Ishikawa (cell line): ENCODE data around the gene FBXO3.

Experiments
- CEBPB ChIP-seq: IDR thresholded peaks from 2 replicates; pipeline ENCODE4 v1.6.1; 2012
- CREB1 ChIP-seq: IDR thresholded peaks from 2 replicates; pipeline ENCODE4 v1.6.1; 2012; ENCODE audit warnings: low read depth
- EGR1 ChIP-seq: IDR thresholded peaks from 2 replicates; pipeline ENCODE4 v1.6.1; 2012
- EP300 ChIP-seq: IDR thresholded peaks from 2 replicates; pipeline ENCODE4 v1.6.1; 2012; ENCODE audit warnings: borderline replicate concordance
- FOXM1 ChIP-seq: IDR thresholded peaks from 2 replicates; pipeline ENCODE4 v1.6.1; 2012; ENCODE audit warnings: low read depth, borderline replicate concordance
- NFIC ChIP-seq: IDR thresholded peaks from 2 replicates; pipeline ENCODE4 v1.6.1; 2012
- RAD21 ChIP-seq: IDR thresholded peaks from 2 replicates; pipeline ENCODE4 v1.6.1; 2012; ENCODE audit warnings: low read depth
- TAF1 ChIP-seq: IDR thresholded peaks from 2 replicates; pipeline ENCODE4 v1.6.1; 2012; ENCODE audit warnings: low read depth, mild to moderate bottlenecking
- TCF12 ChIP-seq: IDR thresholded peaks from 2 replicates; pipeline ENCODE4 v1.6.1; 2012; ENCODE audit warnings: low read depth
- TEAD4 ChIP-seq: IDR thresholded peaks from 2 replicates; pipeline ENCODE4 v1.6.1; 2012
- YY1 ChIP-seq: IDR thresholded peaks from 2 replicates; pipeline ENCODE4 v1.6.1; 2012; ENCODE audit warnings: low read depth
- ZBTB7A ChIP-seq: IDR thresholded peaks from 2 replicates; pipeline ENCODE4 v1.6.1; 2012; ENCODE audit warnings: low read depth
- TF ChIP-seq, protein P1 (sequence below): IDR thresholded peaks from 2 replicates; pipeline ENCODE4 v1.6.1; 2012
- TF ChIP-seq, protein P2 (sequence below): IDR thresholded peaks from 2 replicates; pipeline ENCODE4 v1.6.1; 2012
- TF ChIP-seq, protein P3 (sequence below): IDR thresholded peaks from 2 replicates; pipeline ENCODE4 v1.6.1; 2012; ENCODE audit warnings: low read depth, mild to moderate bottlenecking

The FBXO3 gene

DNA sequence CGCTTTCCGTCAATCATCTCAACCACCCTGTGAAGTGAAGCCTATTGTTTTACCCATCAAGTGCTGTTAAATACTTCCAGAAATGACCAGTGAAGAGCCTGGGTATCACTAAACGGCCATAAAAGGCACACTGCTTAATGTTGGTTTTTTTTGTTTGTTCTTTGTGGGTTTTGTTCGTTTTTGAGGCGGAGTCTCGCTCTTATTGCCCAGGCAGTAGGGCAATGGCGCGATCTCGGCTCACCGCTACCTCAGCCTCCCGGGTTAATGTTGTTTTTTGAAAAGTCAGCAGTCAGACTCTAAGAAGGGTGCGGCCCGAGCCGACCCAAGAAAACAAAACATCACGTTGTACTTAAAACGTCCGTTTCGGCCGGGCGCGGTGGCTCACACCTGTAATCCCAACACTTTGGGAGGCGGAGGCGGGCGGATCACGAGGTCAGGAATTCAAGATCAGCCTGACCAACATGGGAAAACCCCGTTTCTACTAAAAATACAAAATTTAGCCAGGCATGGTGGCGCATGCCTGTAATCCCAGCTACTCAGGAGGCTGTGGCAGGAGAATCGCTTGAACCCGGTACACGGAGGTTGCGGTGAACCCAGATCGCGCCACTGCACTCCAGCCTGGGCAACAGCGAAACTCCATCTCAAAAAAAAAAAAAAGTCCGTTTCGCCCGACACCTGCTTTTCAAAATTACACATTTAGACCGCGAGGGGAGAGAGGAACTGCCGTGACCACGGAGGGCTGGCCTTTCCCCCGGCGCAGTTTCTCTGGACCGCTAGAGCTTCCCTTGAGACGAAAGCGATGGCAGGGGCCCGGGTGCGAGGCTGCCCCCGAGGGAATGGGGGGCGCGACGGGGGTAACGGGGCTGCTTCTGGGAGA is 38.8 kb downstream of the FBXO3 start:
- TF ChIP-seq EP300 (no peak), TEAD4 (no peak)
- TF ChIP-seq, protein P1, sequence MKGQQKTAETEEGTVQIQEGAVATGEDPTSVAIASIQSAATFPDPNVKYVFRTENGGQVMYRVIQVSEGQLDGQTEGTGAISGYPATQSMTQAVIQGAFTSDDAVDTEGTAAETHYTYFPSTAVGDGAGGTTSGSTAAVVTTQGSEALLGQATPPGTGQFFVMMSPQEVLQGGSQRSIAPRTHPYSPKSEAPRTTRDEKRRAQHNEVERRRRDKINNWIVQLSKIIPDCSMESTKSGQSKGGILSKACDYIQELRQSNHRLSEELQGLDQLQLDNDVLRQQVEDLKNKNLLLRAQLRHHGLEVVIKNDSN: no peak
- TF ChIP-seq, protein P2, sequence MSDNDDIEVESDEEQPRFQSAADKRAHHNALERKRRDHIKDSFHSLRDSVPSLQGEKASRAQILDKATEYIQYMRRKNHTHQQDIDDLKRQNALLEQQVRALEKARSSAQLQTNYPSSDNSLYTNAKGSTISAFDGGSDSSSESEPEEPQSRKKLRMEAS: peak; percentile 21; the same call in 1 of the 2 replicates

DNA sequence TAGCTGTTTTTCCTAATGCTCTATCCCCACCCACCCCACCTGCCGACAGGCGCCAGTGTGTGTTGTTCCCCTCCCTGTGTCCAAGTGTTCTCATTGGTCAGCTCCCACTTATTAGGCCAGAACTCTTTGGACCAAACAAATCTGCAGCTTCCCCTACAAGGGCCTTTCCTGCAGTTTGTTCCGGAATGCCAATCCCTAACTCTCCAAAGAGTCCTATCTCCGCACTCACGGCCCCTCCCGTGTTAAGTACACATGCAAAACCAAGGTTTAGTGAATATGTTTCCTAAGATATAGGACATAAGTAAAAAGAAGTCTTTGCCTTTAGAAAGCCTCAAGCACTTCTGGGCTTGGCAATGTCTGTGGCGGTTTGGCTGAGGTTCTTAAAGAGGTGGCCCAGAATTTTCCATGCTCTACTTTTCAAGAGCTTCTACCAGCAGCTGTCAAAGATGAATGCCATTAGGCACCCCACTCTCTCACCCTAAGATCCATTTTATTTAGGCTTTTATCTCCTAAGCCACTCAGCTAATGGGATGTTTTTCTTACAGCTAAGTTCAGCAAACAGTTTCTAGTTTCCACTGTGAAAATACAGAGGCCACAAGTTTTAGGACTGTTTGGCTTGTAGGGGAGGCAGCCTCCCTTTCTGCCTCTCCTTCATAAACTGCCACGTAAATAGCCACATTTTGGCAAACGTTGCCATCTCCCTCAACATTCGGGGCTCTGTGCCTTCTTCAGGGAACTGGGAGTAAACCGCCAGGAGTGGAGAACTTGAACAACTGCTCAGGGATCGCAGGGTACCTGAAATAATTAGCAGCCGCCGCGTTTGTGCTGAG is 39.7 kb downstream of the FBXO3 start:
- TF ChIP-seq EP300 (no peak), CREB1 (no peak), YY1 (no peak), ZBTB7A (no peak), TAF1 (no peak), NFIC (no peak), TEAD4 (no peak), EGR1 (no peak), TCF12 (no peak), CEBPB (no peak), RAD21 (no peak), FOXM1 (no peak)
- TF ChIP-seq, protein P2: no peak
- TF ChIP-seq, protein P3, sequence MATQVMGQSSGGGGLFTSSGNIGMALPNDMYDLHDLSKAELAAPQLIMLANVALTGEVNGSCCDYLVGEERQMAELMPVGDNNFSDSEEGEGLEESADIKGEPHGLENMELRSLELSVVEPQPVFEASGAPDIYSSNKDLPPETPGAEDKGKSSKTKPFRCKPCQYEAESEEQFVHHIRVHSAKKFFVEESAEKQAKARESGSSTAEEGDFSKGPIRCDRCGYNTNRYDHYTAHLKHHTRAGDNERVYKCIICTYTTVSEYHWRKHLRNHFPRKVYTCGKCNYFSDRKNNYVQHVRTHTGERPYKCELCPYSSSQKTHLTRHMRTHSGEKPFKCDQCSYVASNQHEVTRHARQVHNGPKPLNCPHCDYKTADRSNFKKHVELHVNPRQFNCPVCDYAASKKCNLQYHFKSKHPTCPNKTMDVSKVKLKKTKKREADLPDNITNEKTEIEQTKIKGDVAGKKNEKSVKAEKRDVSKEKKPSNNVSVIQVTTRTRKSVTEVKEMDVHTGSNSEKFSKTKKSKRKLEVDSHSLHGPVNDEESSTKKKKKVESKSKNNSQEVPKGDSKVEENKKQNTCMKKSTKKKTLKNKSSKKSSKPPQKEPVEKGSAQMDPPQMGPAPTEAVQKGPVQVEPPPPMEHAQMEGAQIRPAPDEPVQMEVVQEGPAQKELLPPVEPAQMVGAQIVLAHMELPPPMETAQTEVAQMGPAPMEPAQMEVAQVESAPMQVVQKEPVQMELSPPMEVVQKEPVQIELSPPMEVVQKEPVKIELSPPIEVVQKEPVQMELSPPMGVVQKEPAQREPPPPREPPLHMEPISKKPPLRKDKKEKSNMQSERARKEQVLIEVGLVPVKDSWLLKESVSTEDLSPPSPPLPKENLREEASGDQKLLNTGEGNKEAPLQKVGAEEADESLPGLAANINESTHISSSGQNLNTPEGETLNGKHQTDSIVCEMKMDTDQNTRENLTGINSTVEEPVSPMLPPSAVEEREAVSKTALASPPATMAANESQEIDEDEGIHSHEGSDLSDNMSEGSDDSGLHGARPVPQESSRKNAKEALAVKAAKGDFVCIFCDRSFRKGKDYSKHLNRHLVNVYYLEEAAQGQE: no peak
- TF ChIP-seq, protein P1: no peak

DNA sequence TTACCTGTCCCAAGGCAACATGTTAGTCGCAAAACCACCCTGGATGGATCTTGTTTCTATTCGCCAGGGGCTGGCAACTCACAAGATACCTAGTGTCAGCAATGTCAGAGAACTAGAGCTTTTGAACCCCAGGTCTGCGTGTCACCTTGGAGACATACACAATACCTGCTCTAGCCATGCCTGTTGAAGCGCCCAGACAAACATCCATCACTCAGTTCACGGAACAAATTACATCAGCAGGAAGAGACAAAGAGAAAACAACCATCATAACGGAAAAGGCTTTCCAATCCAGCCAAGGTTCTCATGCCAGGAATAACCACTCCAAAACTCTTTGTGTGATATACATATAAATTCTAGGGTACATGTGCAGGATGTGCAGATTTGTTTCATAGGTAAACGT is 40.3 kb downstream of the FBXO3 start:
- TF ChIP-seq, protein P1: no peak
- TF ChIP-seq EGR1 (no peak), EP300 (no peak), CREB1 (no peak), FOXM1 (no peak), NFIC (no peak), CEBPB (no peak), RAD21 (no peak), YY1 (no peak), TAF1 (no peak), TEAD4 (no peak), TCF12 (no peak), ZBTB7A (no peak)
- TF ChIP-seq, protein P3: no peak
- TF ChIP-seq, protein P2: no peak

DNA sequence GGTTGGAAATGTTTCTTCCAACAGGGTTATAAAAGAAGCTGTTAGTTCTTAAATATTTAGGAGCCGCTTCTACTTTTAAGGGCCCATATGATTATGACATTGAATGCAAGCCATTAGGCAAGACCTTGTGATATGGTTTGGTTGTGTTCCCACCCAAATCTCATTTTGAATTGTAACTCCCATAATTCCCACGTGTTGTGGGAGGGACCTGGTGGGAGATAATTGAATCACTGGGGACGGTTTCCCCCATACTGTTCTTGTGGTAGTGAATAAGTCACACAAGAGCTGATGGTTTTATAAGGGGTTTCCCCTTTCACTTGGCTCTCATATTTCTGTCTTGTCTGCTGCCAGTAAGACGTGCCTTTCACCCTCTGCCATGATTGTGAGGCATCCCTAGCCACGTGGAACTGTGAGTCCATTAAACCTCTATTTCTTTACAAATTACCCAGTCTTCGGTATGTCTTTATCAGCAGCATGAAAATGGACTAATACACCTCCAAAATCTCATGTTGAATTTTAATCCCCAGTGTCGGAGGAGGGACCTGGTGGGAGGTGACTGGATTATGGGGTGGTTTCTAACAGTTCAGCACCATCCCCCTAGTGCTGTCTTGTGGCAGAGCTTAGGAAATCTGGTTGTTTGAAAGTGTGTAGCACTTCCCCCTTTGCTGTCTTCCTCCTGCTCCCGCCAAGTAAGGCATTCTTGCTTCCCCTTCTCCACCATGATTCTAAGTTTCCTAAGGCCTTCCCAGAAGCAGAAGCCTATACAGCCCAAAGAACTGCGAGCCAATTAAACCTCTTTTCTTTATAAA is 42.4 kb downstream of the FBXO3 start:
- TF ChIP-seq, protein P2: no peak
